HG03439 (cell line): ENCODE measurements around the gene PRKAG2.

ENCODE experiments used
- ATAC-seq: cut with Tn5 transposase; IDR thresholded peaks from one replicate; pipeline ENCODE4 v1.9.1; 2021; ENCODE audit warnings: mild to moderate bottlenecking, moderate library complexity; ENCODE audit not compliant: unreplicated experiment

The PRKAG2 gene

GRCh38 chr7:151775547-151776443 is 101.1 kb downstream of the PRKAG2 start:
- ATAC-seq = no peak

DNA sequence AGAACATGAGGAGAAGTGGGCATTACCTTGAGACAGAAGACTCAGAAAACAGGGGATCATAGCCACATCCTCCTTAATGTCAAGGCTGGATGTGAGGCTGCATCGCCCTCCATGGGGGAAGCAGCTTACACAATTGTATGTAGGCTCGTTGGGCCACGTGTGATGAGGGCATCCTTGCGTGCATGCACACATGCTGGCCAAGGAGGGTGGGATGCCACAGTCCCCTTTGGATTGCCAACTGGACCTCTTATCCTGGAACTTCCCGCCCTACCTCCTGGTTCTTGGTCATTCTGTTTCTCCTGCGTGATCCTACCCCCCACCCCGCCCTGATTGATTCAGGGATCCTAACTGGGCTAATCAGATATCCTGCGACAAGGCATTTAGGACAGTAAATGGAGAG is 102.0 kb downstream of the PRKAG2 start:
- no peak for ATAC-seq

DNA sequence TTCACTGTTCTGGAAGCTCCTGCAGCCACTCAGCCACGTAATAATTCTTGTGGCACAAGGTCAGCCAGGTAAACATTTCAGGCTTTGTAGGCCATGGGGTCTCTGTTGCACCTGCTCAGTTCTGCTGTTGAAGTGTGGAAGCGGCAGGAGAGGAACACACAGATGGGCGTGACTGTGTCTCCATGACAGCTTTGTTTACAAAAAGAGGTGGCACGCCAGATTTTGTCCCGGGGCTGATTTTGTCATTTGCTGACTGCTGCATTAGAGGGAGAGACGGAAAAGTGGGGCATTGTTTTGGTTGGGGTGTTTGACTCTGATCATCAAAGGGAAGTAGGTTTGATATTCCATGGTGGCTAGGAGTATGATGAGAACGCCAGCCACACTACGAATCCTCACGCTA is 103.1 kb downstream of the PRKAG2 start:
- ATAC-seq = no peak

DNA sequence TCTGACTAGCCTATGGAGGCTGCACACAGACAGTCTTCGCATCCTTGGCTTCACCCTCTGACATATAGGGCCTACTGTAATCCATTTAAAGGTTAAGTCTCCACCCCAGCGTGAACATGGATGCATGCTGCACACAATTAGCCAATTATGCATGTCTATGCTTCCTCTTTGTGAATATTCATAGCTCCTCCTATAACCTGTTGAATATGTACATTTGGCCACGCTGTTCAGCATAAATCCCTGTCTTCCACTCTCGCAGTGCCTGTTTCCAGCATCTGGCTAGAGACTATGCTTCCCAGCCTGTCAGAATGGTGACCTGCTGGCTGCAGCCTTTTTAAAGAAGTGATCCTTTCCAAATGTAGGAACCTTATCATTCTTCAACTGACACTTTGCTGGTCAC is 106.7 kb downstream of the PRKAG2 start:
- ATAC-seq = no peak

- no peak for ATAC-seq
Measured at GRCh38 chr7:151769188-151769821, 107.6 kb downstream of the PRKAG2 start.

GRCh38 chr7:151768805-151769187 is 108.1 kb downstream of the PRKAG2 start:
- no peak for ATAC-seq

GRCh38 chr7:151767557-151767956 is 109.4 kb downstream of the PRKAG2 start:
- ATAC-seq = no peak

- no peak for ATAC-seq
Measured at GRCh38 chr7:151764056-151764920, 112.6 kb downstream of the PRKAG2 start.

DNA sequence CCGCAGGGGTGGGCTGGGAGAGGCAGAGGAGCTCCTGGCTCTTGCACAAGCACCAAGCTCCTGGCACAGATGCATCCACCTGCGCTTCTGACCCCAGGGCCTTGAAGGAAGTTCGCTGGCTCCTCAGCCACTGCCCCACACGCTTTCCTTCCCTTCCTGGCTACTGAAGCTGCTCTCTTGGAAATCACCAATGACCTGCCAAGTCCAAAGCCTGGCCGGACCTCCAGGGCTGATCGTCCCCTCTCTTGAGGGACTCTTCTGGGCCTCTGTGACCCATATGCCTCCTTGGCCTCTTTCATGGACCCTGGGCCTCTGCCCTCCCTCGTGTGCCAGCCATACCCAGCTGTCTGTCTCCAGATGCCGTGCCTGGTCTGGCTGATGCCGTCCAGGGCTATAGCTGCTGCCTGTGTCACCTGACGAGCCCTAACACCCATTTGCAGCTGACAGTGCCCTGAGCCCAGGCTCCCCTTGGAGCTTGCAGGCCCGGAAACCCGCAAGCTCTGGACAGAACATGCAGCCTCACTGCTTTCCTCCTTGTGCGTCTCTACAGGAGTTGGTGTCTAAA is 113.4 kb downstream of the PRKAG2 start:
- ATAC-seq = no peak

- ATAC-seq = no peak
Measured at GRCh38 chr7:151762583-151763245, 114.2 kb downstream of the PRKAG2 start.

DNA sequence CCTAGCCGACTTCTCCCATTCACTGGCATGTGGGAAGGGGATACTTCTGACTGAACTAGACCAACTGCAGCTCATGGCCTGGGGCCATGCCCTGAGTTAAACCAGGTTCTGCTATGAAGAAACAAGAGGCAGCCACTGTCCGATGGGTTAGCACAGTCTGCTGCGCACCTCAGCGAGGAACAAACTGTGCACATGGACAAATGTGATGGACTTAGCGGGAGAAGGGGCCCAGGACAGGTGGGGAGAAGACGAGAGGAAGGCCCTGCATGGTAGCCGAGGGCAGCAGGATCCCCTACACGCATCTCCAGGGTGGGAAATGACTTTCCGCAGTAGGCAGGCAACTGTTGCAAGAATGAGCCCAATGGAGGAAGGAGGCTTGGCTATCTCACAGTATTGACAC is 115.0 kb downstream of the PRKAG2 start:
- ATAC-seq = no peak

- no peak for ATAC-seq
Measured at GRCh38 chr7:151761231-151761630, 115.7 kb downstream of the PRKAG2 start.

DNA sequence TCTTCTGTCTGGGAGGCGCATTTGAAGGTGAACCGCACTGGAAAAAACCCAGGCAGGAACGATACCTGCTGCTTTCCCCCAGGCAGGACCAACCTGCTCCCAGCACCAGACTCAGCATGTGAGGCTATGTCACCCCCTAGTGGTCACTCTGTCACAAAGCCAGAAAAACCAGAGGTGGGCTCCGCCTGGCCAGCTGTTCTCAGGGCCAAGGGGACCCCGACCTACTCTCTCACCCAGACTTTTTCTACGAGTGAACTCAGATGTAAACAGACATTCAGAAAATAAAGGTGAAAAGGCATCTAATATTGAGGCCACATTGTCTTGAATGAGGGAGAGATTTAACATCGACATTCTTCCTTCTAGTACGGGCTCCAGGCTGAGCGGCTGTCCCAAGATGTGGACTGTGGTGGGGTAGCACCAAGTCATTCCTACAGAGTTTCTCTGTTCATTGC is 117.3 kb downstream of the PRKAG2 start:
- ATAC-seq = no peak

GRCh38 chr7:151758622-151759540 is 118.0 kb downstream of the PRKAG2 start:
- ATAC-seq = no peak

DNA sequence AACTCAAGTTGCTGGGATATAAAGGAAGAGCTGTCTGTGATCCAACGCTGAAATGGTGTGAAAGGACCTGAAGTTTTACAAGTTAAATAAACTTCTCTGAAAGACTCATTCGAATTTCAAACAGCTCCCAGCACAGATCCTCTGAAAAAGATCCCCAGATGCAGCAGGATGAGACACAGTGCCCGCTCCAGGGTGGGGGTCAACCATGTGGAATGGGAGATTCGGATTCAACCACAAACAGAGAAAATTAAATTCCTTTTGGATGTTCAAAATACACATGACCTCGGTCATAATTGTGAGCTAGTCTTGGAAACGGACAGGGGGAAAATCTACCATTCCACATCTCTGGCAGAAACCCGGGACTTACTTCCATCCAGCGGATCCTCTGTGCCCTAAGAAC is 119.6 kb downstream of the PRKAG2 start:
- no peak for ATAC-seq

- ATAC-seq = no peak
Measured at GRCh38 chr7:151756866-151757265, 120.0 kb downstream of the PRKAG2 start.

GRCh38 chr7:151756076-151756731 is 120.7 kb downstream of the PRKAG2 start:
- no peak for ATAC-seq

GRCh38 chr7:151755131-151755801 is 121.6 kb downstream of the PRKAG2 start:
- no peak for ATAC-seq
